Measurements from ENCODE around the gene CPLANE2.

DNA sequence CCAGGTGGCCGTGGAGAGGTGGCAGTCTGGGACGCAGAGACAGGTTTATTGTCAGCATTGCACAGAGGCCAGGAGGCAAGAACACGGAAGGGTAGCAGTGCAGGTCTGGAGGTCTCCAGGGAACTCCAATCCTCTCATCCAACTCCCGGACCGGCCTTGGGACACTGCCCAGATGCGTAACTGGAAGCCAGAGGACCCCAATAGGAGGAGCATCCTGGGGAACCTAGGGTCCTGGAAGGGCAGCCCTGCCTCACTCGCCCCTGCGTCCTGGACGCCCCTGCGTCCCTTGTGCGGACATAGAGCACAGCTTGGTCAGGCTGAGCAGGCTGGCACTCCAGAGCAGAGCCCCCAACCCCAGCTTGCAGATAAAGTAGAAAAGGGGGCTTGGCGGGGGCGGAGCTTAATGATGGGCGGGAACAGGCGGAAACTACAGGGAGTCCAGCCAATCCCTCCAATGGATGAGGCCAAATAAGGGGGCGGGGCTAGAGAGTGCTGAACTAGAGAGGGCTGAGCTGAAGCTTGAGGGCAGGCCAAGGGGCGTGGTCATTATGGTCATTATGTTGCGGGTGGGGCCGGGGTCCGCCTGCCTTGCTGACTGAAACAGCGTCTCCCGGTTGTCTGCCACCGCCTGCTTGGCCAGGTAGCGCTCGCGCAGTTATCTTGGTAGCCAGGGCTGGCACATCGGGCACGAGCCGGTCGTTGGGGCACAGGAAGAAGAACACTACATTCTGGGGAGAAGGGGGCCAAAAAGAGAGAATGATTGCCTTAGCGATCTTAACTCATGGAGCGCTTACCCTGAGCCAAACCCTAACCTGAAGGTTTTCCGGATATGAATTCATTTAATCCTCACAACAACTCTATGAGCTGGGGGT lies 20.9 kb downstream of the CPLANE2 start:
- TF ChIP-seq, protein P1, sequence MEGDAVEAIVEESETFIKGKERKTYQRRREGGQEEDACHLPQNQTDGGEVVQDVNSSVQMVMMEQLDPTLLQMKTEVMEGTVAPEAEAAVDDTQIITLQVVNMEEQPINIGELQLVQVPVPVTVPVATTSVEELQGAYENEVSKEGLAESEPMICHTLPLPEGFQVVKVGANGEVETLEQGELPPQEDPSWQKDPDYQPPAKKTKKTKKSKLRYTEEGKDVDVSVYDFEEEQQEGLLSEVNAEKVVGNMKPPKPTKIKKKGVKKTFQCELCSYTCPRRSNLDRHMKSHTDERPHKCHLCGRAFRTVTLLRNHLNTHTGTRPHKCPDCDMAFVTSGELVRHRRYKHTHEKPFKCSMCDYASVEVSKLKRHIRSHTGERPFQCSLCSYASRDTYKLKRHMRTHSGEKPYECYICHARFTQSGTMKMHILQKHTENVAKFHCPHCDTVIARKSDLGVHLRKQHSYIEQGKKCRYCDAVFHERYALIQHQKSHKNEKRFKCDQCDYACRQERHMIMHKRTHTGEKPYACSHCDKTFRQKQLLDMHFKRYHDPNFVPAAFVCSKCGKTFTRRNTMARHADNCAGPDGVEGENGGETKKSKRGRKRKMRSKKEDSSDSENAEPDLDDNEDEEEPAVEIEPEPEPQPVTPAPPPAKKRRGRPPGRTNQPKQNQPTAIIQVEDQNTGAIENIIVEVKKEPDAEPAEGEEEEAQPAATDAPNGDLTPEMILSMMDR (conservative IDR thresholded peaks at IDR 0.05): no peak
- no peak for TF ChIP-seq EZH2 (IDR thresholded peaks at IDR 0.05; ENCODE audit: low read depth)
